GM21367 (cell line): ENCODE data around the gene POM121.
"Not testable (repeated sequence)": the region's sequence is repeated elsewhere in the genome, so short reads cannot be mapped to it uniquely, and the experiment has no call there.

ENCODE experiments used
- ATAC-seq: cut with Tn5 transposase; IDR thresholded peaks from one replicate; pipeline ENCODE4 v1.9.1; 2021; ENCODE audit not compliant: unreplicated experiment

POM121 gene

DNA sequence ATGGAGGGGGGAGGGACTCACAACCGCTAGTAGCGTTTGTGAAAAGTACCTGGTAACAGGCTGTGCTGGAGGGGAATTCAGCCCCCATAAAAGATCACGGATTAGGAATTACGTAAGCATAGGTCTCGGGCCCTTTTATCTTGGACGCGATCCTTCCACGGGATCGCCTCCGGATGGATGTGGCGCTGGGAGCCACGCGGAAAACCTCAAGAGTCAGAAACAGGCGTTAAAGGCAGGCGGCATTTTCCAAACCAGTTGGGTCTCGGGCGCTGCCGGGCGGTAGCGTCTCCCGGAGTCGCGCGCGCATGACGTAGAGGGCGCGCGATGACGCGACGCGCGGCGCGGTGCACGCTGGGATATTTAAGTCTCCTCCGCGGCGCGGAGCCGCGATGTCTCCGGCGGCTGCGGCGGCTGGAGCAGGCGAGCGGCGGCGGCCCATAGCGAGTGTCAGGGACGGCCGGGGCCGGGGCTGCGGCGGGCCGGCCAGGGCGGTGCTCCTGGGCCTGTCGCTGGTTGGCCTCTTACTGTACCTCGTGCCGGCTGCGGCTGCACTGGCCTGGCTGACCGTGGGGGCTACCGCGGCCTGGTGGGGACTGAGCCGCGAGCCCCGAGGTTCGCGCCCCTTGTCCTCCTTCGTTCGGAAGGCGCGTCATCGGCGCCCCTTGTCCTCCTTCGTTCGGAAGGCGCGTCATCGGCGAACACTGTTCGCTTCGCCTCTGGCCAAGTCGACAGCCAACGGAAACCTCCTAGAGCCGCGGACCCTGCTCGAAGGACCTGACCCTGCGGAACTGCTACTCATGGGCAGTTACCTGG, at the start of gene POM121:
TSS of gene POM121 (plus strand) at position 363 of the 813 bp plus-strand sequence. CDS start at position 390, 27 bp downstream.
- ATAC-seq: peak; percentile 85

DNA sequence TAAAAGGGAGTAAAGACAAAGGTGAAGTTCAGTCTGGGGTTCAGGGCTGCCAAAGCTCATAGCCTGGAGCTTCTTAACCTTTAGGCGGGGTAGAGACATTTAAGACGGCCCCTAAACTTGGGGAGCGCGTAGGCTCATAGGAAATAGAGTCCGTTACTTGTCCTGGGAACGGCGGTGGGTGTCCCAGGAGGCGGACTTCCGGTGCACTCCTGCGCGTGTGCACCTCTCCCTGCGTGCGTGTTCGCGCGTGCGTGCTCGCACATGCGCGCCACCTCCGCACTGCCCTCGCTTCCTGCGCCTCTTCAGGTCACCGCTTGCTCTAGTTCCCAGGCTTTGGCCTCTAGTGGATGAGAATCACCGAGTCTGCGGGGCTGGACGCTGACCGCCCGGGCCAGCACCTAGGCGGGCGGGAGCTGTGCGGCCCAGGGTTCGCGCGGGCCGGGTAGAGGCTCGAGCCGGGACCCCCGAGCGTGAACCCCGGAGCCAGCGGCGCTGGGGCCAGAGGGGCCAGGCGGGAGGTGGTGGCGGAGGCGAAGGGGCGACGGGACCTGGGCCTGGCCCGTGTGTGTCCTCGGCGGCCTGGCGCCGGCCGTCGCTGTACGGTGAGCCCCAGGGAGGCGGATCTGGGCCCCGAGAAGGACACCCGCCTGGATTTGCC, 45.7 kb upstream of the POM121 start:
- peak; percentile 98 for ATAC-seq

DNA sequence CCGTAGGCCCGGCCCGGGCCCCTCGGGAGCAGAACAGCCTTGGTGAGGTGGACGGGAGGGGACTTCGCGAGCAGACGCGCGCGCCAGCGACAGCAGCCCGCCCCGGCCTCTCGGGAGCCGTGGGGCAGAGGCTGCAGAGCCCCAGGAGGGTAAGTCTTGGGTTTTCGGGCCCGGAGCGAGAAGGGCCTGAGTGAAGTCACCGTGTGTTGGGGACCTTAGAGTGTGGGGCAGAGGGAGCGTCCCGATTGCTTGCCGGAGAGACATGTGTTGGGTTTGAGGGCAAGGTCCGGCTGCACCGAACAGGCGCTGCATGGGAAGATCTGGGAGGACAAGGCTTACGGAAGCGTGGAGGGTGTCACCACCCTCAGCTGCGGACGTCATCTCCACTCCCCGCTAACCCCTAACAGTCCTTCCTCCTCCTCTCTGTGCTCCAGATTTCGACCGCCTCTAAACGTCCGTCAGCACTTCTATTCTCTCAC, 45.1 kb upstream of the POM121 start:
- not testable (repeated sequence) for ATAC-seq

DNA sequence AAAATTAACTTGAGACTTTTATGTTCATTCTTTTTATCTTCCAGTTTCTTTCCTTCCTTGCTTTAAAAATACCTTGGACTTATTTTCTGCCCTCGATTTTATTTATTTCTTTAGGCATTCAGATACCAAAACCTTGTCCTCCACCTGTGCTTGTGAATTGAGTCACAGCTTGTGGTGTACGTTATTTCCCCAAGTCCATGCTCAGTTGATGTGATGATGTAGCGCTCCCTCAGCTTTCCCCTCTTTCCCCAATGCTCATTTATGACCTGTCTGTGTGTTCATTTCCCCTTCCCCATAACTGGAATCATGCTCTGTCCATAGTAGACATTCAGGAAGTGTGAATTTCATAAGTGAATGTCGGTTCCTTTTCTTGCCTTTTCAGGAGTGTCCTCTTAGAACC, 33.1 kb upstream of the POM121 start:
- not testable (repeated sequence) for ATAC-seq

DNA sequence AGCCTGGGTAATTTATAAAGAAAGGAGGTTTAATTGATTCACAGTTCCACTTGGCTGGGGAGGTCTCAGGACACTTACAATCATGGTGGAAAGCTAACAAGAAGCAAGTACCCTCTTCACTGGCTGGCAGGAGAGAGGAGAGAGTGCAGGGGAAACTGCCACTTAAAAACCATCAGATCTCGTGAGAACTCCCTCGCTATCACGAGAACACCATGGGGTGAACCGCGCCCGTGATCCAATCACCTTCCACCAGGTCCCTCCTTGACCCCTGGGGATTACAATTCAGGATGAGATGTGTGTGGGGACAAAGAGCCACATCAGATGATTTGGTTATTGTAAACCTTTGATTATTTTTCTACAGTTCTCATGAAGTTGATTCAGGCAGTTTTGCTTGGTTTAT, 20.2 kb upstream of the POM121 start:
- not testable (repeated sequence) for ATAC-seq

DNA sequence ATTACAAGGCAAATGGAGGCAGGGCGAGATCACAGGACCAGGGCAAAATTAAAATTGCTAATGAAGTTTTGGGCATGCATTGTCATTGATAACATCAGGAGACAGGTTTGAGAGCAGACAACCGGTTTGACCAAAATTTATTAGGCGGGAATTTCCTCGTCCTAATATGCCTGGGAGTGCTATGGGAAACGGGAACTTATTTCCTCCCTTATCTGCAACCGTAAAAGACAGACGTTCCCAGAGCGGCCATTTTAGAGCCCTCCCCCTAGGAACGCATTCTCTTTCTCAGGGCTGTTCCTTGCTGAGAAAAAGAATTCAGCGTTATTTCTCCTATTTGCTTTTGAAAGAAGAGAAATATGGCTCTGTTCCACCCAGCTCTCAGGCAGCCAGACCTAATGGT, 16.5 kb upstream of the POM121 start:
- not testable (repeated sequence) for ATAC-seq

DNA sequence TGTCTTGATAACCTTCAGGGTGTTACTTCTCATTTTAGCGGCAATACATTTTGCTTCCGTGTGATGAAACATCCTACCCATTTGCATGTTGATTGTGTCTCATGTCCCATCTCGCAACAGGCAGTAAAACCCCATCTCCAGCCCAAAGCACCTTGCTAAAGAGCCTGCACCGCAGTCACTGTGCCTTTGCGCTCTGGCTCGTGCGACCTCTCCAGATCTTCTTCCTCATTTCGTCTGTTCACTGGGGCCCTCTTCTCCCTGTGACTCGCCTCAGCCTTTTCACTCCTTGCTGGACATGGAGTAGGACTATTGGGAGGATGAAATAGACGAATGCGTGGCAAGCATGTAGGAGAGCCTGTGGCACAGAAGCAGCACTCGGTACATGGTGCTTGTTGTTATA, 13.5 kb upstream of the POM121 start:
- ATAC-seq: not testable (repeated sequence)

DNA sequence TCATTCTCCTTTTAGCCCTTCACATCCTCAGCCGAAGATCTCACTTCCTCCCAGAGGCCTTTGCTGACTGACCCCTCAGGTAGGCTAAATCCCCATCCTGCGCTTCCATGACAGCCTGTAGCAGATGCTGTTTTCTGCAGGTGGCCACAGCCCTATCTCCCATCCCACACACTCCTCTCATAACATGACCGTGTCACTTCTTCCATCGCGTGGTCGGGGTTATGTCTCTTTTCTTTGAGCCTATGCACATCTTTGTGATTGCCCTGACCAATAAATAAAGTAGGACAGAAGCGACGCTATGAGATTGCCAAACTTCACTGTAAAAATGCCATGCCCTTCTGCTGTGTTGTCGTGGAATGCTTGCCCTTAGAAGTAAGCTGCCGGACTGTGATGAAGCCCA, 11.1 kb upstream of the POM121 start:
- ATAC-seq: not testable (repeated sequence)

DNA sequence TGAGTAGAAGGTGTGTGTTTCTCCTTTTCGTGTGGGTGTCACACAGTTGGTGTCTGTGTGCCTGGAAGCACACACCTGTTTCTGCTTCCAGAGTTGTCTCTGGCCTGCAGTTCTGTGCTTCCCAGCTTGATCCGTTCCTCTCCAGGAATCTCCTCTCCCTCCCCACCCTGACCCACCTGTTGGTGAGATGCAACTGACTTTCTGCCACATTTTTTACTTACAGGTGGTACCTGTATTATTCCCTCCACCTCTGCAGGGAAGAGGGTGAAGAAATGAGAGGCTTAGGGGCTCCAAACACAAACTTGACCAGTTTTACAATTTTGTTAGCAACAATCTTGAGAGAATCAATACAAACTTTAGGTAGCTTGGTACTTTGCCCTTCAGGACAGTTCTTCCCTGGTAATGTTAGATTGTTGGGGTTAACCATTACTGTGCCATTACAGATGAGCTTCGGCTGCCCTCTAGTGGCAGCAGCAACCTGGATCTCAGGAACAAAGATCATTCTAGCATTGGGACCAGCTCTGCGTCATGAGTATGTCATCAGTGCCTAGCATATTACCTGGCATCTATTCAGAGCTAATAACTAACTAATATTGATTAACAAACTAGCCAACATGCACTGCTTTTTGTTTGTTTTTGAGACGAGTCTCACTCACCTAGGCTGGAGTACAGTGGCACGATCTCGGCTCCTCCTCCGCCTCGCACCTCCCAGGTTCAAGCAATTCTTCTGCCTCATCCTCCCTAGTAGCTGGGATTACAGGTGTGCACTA, 10.0 kb upstream of the POM121 start:
- ATAC-seq: not testable (repeated sequence)

DNA sequence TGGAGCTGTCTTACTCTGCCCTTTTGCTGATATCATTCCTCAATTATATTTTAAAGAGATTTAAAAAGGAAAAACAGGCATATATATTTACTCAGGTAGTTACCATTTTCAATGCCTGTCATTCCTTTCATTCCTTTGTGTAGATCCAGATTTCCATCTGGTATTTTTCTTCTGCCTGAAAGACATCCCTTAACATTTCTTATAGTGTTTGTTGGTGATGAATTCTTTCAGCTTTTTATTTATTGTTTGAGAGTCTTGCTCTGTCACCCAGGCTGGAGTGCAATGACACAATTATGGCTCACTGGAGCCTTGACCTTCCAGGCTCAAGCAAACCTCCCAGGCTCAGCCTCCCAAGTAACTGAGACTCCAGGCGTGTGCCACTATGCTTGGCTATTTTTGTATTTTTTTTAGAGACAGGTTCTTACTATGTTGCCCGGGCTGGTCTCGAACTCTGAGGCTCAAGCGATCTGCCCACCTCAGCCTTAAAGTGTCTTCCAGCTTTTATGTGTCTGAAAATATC, 5.6 kb upstream of the POM121 start:
- no peak for ATAC-seq

DNA sequence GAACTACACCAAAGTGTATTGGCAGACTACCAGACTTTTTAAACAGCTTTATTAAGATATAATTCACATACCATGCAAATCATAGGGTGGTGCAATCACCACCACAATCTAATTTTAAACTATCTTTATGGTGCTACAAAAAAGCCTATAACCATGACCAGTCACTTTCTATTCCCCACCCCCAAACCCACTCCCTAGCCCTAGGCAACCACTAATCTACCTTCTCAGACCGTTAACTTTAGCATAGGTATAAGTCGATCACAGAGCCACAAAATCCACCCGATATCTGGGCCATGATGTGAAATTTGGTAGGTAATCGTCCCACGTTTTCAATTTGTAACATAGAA, 536 bp upstream of the POM121 start:
- ATAC-seq: no peak

DNA sequence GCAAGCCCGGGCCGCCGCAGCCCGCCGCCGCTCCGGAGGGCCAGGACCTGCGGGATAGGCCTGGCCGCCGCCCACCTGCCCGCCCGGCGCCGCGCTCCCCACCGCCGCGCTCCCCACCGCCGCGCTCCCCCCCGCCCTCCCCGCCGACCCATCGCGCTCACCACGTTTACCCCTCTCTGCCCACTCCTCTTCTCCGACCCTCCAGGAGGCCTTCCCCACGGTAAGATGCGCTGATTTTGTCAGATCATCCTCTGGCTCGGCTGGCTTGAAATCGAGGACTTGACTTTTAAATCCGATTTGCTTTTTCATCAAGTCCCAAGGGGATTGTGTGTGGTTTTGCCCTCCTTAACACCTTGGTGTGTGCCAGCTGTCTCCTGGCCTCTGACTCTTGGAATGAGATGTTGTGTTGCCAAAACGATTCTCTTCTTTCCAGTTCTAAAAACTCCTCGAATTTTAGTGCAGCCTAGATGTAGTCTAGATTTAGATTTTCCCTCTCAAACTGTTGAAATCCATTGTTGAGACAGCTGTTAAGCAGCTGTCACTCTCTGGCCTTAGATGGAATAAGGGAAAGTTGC, 738 bp downstream of the POM121 start:
- ATAC-seq: no peak

DNA sequence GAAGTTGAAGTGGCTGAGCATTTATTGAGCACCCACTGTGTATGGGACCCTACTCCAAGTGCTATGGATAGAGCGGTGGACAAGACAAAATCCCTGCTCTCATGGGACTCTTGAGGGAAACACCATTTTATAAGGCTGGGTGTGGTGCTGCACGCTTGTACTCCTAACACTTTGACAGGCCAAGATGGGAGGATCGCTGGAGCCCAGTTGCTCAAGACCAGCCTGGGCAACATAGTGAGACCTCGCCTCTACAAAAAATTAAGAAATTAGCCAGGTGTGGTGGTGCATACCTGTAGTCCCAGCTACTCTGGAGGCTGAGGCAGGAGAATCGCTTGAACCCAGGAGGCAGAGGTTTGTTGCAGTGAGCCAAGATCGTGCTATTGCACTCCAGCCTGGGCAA, 2.9 kb downstream of the POM121 start:
- not testable (repeated sequence) for ATAC-seq

DNA sequence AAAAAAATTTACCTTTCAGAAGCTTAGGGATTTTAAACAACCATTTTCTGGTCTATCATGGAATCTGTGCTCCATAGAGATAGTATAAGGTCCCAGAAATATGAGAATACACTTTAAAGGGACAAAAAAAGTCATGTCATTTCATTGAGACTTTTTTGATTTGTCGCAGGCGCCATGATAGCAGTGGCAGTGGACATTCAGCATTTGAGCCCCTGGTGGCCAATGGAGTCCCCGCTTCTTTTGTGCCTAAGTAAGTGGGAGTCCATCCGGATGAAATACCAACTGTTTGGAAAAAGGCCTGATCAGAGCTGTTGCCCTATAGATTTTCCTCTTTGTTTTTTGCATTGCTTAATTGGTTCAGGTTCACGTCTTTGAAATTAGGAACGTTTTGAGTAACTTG, 3.3 kb downstream of the POM121 start:
- ATAC-seq: not testable (repeated sequence)

DNA sequence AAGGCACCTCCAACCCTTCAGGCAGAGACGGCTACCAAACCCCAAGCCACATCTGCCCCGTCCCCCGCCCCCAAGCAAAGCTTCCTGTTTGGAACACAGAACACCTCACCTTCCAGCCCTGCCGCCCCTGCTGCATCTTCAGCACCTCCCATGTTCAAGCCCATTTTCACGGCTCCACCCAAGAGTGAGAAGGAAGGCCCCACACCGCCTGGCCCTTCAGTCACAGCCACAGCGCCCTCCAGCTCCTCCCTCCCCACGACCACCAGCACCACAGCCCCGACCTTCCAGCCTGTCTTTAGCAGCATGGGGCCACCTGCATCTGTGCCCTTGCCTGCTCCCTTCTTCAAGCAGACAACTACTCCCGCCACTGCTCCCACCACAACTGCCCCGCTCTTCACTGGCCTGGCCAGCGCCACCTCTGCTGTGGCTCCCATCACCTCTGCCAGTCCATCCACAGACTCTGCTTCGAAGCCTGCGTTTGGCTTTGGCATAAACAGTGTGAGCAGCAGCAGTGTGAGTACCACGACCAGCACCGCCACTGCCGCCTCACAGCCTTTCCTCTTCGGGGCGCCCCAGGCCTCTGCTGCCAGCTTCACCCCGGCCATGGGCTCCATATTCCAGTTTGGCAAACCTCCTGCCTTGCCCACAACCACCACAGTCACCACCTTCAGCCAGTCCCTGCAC, 17.3 kb downstream of the POM121 start:
- ATAC-seq: not testable (repeated sequence)

DNA sequence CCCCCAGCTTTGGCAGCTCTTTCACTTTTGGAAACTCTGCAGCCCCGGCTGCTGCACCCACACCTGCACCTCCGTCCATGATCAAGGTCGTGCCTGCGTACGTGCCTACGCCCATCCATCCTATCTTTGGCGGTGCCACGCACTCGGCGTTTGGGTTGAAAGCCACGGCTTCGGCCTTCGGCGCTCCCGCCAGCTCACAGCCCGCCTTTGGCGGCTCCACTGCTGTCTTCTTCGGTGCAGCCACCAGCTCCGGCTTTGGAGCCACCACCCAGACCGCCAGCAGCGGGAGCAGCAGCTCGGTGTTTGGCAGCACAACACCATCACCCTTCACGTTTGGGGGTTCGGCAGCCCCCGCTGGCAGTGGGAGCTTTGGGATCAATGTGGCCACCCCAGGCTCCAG, 18.1 kb downstream of the POM121 start:
- not testable (repeated sequence) for ATAC-seq

DNA sequence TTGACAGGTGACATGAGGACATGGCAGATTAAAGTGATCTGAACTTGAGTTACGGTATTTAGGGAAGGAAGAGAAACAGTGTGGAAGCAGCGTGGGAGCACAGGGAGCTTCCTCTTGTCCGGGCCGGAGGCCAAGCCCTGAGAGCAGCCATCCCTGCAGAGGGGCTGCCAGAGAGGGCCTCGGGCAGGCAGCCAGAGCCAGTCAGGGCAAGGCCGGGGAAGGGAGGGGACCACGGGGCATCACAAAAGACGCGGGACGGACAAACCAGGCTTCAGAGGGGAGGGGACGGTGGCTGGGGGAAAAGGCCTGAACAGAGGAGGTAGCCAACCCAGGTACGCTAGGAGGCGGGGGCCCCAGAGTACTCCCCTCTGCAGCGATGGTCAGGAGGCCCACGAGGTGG, 20.0 kb downstream of the POM121 start:
- ATAC-seq: not testable (repeated sequence)

DNA sequence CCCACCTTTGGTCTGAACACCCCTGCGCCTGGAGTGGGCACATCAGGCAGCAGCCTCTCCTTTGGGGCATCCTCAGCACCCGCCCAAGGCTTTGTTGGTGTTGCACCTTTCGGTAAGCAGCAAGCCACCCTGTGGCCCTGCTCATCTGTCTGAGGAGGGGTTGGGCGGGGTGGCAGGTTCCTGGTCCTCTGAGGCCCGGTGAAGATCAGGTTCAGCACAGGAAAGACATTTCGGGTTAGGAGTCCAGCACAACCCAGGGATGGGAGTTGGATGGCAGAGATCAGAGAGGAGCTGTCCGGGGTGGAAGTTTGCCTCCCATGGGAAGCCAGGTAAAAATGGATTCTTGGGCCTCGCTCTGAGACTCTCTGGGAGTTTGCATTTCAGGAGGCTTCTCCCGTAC, 20.7 kb downstream of the POM121 start:
- ATAC-seq: not testable (repeated sequence)

DNA sequence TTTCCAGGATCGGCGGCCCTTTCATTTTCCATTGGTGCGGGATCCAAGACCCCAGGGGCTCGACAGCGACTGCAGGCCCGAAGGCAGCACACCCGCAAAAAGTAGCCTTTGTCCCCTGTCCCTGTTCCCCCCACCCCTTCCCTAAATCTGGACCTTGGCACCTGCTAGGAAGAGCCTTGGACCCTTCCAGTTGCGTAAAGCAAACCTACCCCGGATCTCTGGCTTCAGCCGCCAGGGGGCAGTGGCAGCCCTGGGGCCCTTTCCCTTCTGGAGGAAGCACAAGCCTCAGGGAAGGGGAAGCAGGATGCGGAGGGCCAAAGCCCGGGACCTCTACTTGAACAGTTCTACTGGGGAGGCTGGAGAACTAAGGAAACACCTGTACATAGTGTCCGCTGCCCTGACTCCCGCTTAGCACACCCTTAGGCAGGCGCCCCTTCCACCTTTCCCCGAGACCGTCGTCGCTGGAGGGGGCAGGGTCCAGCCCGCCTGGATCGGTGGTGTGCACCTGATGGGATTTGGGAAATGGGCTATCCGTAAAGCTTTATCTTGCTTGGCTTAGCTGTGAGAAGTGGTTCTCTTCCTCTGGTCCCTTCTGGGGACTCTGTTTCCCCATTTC, 21.3 kb downstream of the POM121 start:
- ATAC-seq: not testable (repeated sequence)

DNA sequence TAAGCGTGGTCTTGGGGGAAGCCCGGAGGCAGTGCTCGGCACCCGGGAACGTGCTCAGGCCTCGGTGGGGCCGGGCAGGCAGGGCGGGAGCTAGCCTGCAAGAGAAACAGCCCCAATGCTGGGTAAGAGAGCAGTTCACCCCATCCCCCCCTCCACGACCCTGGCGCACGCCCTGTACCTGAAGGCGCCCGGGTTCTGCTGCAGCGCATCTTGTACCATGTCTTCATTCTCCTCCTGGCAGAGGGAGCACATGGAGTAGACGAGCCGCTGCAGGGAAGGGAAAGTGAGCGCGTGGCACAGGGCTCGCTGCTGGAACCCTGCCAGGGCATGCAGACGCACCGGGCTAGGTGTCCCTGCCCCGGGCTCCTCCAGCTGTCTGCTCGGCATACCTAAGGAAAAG, 23.8 kb downstream of the POM121 start:
- ATAC-seq: not testable (repeated sequence)
